HCT116 (cell line): Measurements from ENCODE around the gene CLRN3.

Experiments
- CEBPB ChIP-seq: IDR thresholded peaks from 2 replicates; pipeline ENCODE4 v1.6.1; 2012; ENCODE audit warnings: low read depth
- CTCF ChIP-seq, 3 experiments: fragments of 200-600 bp in 1 of 3; sonication (generic) in 1 of 3; IDR thresholded peaks in 2 of 3; conservative IDR thresholded peaks in 1 of 3; 2 replicates each; pipeline ENCODE4 v1.5.1; 2012 to 2017; ENCODE audit warnings: low read depth in 2 of 3, low read length in 2 of 3, antibody characterized with exemption in 1 of 3, borderline replicate concordance in 1 of 3, control low read depth in 1 of 3, mild to moderate bottlenecking in 1 of 3, mixed read lengths in 1 of 3, mixed run types in 1 of 3, moderate library complexity in 1 of 3; ENCODE audit not compliant: insufficient read depth in 1 of 3
- ELF1 ChIP-seq: IDR thresholded peaks from 2 replicates; pipeline ENCODE4 v1.6.1; 2012; ENCODE audit warnings: low read depth, borderline replicate concordance
- EZH2 ChIP-seq: fragments of 200-600 bp; sonication (generic); IDR thresholded peaks from 2 replicates; pipeline ENCODE4 v1.6.1; 2017; ENCODE audit warnings: antibody characterized with exemption, mixed run types
- MAX ChIP-seq: IDR thresholded peaks from 2 replicates; pipeline ENCODE4 v1.6.1; 2012
- POLR2A ChIP-seq: IDR thresholded peaks from 2 replicates; pipeline ENCODE4 v1.7.0; 2011; ENCODE audit warnings: borderline replicate concordance; ENCODE audit not compliant: insufficient read depth, insufficient read length; ENCODE audit errors: extremely low read depth
- POLR2AphosphoS5 ChIP-seq: IDR thresholded peaks from 2 replicates; pipeline ENCODE4 v1.6.1; 2011; ENCODE audit warnings: mild to moderate bottlenecking, low read depth, low read length, moderate library complexity
- RAD21 ChIP-seq: IDR thresholded peaks from 2 replicates; pipeline ENCODE4 v1.6.1; 2012; ENCODE audit warnings: low read depth, mild to moderate bottlenecking
- SIN3A ChIP-seq: IDR thresholded peaks from 2 replicates; pipeline ENCODE4 v1.6.1; 2012; ENCODE audit warnings: low read depth
- SP1 ChIP-seq: IDR thresholded peaks from 2 replicates; pipeline ENCODE4 v1.6.1; 2012; ENCODE audit warnings: low read depth
- SRF ChIP-seq: IDR thresholded peaks from 2 replicates; pipeline ENCODE4 v1.6.1; 2012; ENCODE audit warnings: low read depth
- ZBTB33 ChIP-seq: IDR thresholded peaks from 2 replicates; pipeline ENCODE4 v1.6.1; 2011; ENCODE audit warnings: mild to moderate bottlenecking, low read length, moderate library complexity; ENCODE audit not compliant: insufficient replicate concordance; ENCODE audit errors: extremely low read depth
- ZNF274 ChIP-seq: fragments of 200-500 bp; sonication (Bioruptor generic); IDR thresholded peaks from 2 replicates; pipeline ENCODE4 v1.6.1; 2014; ENCODE audit warnings: mild to moderate bottlenecking, low read depth, low read length, inconsistent platforms

- TF ChIP-seq POLR2A (no peak), CTCF (IDR thresholded peaks at IDR 0.05 in 2 of 3, conservative IDR thresholded peaks at IDR 0.05 in 1 of 3; ENCODE audit: borderline replicate concordance in 1 of 3, insufficient read depth in 1 of 3, low read depth in 2 of 3, low read length in 2 of 3) (no peak), SIN3A (no peak), EZH2 (no peak), SRF (no peak), ZBTB33 (no peak), SP1 (no peak), CEBPB (no peak), ELF1 (no peak), POLR2AphosphoS5 (no peak), ZNF274 (no peak), MAX (no peak), RAD21 (no peak)
Measured at GRCh38 chr10:127872011-127872761, 20.6 kb downstream of the CLRN3 start.
